Neural cell (in vitro differentiated cells): Measurements from ENCODE around the gene NUBPL.

Experiments
- EP300 ChIP-seq: fragments of 450-650 bp; conservative IDR thresholded peaks from 2 replicates; pipeline ENCODE4 v1.6.1; 2014; ENCODE audit warnings: antibody characterized with exemption, mild to moderate bottlenecking, moderate library complexity; ENCODE audit not compliant: poor library complexity, severe bottlenecking
- EZH2 ChIP-seq: fragments of 200-600, 300-800 bp; shearing (Covaris generic), sonication (generic); IDR thresholded peaks from 2 replicates; pipeline ENCODE4 v1.6.1; 2014; ENCODE audit warnings: antibody characterized with exemption, low read length, borderline replicate concordance, mild to moderate bottlenecking; ENCODE audit not compliant: insufficient read depth, poor library complexity, severe bottlenecking
- POLR2AphosphoS5 ChIP-seq: IDR thresholded peaks from 2 replicates; pipeline ENCODE4 v1.6.1; 2012
- RAD21 ChIP-seq: fragments of 450-650 bp; conservative IDR thresholded peaks from 2 replicates; pipeline ENCODE4 v1.6.1; 2014; ENCODE audit warnings: antibody characterized with exemption, mild to moderate bottlenecking, moderate library complexity
- SMC3 ChIP-seq: fragments of 450-650 bp; conservative IDR thresholded peaks from 2 replicates; pipeline ENCODE4 v1.6.1; 2014; ENCODE audit warnings: antibody characterized with exemption, mild to moderate bottlenecking, moderate library complexity; ENCODE audit not compliant: poor library complexity
- TF ChIP-seq, protein P1 (sequence below): fragments of 450-650 bp; IDR thresholded peaks from 2 replicates; pipeline ENCODE4 v1.5.1; 2014; ENCODE audit warnings: antibody characterized with exemption, mild to moderate bottlenecking, moderate library complexity; ENCODE audit not compliant: poor library complexity, severe bottlenecking
- TF ChIP-seq, protein P2 (sequence below): IDR thresholded peaks from 2 replicates; pipeline ENCODE4 v1.6.1; 2012; ENCODE audit warnings: borderline replicate concordance

DNA sequence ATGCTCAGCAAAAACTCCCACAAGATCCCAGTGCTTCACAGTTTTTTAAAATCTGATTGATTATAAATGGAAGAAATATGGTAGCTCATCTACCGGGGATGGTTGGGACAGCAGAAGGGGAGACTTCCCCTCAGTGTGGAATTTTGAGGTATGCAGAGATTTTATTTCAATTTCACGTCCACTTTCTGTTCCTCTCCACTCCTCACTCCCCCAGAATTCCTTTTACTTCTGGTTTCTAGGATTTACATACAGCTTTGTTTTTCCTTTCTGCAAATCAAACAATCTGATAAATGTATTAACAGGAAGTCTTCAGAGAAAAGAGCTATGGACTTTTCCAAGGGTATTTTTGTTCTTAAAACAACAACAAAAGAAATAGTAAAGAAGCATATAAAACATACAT, 334.4 kb downstream of the NUBPL start:
- TF ChIP-seq, protein P1, sequence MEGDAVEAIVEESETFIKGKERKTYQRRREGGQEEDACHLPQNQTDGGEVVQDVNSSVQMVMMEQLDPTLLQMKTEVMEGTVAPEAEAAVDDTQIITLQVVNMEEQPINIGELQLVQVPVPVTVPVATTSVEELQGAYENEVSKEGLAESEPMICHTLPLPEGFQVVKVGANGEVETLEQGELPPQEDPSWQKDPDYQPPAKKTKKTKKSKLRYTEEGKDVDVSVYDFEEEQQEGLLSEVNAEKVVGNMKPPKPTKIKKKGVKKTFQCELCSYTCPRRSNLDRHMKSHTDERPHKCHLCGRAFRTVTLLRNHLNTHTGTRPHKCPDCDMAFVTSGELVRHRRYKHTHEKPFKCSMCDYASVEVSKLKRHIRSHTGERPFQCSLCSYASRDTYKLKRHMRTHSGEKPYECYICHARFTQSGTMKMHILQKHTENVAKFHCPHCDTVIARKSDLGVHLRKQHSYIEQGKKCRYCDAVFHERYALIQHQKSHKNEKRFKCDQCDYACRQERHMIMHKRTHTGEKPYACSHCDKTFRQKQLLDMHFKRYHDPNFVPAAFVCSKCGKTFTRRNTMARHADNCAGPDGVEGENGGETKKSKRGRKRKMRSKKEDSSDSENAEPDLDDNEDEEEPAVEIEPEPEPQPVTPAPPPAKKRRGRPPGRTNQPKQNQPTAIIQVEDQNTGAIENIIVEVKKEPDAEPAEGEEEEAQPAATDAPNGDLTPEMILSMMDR, result no peak
- TF ChIP-seq POLR2AphosphoS5, result no peak
- TF ChIP-seq, protein P2, sequence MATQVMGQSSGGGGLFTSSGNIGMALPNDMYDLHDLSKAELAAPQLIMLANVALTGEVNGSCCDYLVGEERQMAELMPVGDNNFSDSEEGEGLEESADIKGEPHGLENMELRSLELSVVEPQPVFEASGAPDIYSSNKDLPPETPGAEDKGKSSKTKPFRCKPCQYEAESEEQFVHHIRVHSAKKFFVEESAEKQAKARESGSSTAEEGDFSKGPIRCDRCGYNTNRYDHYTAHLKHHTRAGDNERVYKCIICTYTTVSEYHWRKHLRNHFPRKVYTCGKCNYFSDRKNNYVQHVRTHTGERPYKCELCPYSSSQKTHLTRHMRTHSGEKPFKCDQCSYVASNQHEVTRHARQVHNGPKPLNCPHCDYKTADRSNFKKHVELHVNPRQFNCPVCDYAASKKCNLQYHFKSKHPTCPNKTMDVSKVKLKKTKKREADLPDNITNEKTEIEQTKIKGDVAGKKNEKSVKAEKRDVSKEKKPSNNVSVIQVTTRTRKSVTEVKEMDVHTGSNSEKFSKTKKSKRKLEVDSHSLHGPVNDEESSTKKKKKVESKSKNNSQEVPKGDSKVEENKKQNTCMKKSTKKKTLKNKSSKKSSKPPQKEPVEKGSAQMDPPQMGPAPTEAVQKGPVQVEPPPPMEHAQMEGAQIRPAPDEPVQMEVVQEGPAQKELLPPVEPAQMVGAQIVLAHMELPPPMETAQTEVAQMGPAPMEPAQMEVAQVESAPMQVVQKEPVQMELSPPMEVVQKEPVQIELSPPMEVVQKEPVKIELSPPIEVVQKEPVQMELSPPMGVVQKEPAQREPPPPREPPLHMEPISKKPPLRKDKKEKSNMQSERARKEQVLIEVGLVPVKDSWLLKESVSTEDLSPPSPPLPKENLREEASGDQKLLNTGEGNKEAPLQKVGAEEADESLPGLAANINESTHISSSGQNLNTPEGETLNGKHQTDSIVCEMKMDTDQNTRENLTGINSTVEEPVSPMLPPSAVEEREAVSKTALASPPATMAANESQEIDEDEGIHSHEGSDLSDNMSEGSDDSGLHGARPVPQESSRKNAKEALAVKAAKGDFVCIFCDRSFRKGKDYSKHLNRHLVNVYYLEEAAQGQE, result no peak
- TF ChIP-seq EZH2, result no peak
- no peak for TF ChIP-seq RAD21
- TF ChIP-seq EP300, result no peak
- no peak for TF ChIP-seq SMC3
